A549 (cell line): Measurements from ENCODE around the gene IRX3.

ENCODE experiments used
- CHD4 ChIP-seq: fragments of 200-600 bp; sonication (generic); IDR thresholded peaks from 2 replicates; pipeline ENCODE4 v1.6.1; 2016; ENCODE audit warnings: antibody characterized with exemption, mild to moderate bottlenecking, borderline replicate concordance
- CTCF ChIP-seq: fragments of >200 bp; sonication (Bioruptor Twin); formaldehyde crosslinking; IDR thresholded peaks from 3 replicates; pipeline ENCODE4 v1.5.1; 2016
- NFE2L2 ChIP-seq: fragments of 150-350 bp; conservative IDR thresholded peaks from 2 replicates; pipeline ENCODE4 v1.6.1; 2014; ENCODE audit warnings: low read length

DNA sequence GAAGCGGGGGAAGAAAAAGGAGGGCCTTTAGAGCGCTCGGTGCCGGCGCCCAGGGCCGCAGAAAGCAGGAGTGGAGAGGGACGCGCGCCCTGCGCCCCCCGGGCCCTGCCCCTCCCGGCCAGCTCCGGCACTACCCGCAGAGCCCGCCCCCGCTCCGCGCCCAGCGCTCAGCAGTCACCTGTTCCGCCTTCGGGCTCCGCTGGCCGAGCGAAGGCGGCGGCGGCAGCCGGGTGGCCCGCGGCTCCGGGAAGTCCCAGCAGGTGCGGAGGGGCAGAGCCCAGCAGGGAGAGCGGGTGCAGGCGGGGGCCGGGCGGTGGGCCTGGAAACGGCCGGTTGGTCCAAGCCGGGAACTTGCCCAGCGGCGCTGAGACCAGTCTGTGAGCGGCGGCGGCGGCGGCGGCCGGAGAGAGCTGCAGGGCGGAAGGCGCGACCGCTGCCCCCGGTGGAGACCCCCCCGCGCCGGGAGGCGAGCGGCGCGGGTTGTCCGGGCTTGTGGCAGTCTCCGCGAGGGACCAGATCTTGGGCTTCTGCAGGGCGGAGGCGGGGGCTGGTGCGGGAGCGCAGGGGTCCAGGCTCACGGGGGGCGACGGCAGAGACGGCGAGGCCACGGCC lies 2.2 kb downstream of the IRX3 start:
- TF ChIP-seq CHD4 (no peak), CTCF (no peak), NFE2L2 (no peak)
